Skeletal muscle satellite cell (primary cell): Measurements from ENCODE around the gene TNFAIP1.

Experiments used
- H3K27me3 ChIP-seq: 2 replicates; pipeline ENCODE4 v1.7.0; 2013; ENCODE audit warnings: low read length; ENCODE audit not compliant: control insufficient read depth, insufficient read depth
- H3K36me3 ChIP-seq: 2 replicates; pipeline ENCODE4 v1.7.0; 2013; ENCODE audit warnings: mild to moderate bottlenecking, control low read depth, low read length; ENCODE audit not compliant: insufficient read depth
- H3K4me1 ChIP-seq: 2 replicates; pipeline ENCODE4 v1.7.0; 2013; ENCODE audit warnings: low read length; ENCODE audit not compliant: control insufficient read depth, insufficient read depth
- H3K4me2 ChIP-seq: 2 replicates; pipeline ENCODE4 v1.7.0; 2013; ENCODE audit warnings: mild to moderate bottlenecking, low read length
- H3K4me3 ChIP-seq: 2 replicates; pipeline ENCODE4 v1.7.0; 2013; ENCODE audit warnings: low read length
- H3K9ac ChIP-seq: 2 replicates; pipeline ENCODE4 v1.7.0; 2013; ENCODE audit warnings: mild to moderate bottlenecking, low read depth, low read length, moderate library complexity
- H3K9me3 ChIP-seq: replicated peaks from 2 replicates; pipeline ENCODE4 v1.7.0; 2013; ENCODE audit warnings: mild to moderate bottlenecking, control low read depth, low read length

TNFAIP1 gene

GRCh38 chr17:28315846-28316705 is 19.5 kb upstream of the TNFAIP1 start:
- peaks cover 21% of the 10 kb centered on the region for H3K4me1 ChIP-seq
- no peak overlapping the region for H3K9ac ChIP-seq
- no peaks in the 10 kb centered on the region for H3K9me3 ChIP-seq
- H3K4me2 ChIP-seq = no peak overlapping the region
- H3K27me3 ChIP-seq = peaks cover 19% of the 10 kb centered on the region
- H3K4me3 ChIP-seq = no peak overlapping the region
- H3K36me3 ChIP-seq = no peaks in the 10 kb centered on the region

DNA sequence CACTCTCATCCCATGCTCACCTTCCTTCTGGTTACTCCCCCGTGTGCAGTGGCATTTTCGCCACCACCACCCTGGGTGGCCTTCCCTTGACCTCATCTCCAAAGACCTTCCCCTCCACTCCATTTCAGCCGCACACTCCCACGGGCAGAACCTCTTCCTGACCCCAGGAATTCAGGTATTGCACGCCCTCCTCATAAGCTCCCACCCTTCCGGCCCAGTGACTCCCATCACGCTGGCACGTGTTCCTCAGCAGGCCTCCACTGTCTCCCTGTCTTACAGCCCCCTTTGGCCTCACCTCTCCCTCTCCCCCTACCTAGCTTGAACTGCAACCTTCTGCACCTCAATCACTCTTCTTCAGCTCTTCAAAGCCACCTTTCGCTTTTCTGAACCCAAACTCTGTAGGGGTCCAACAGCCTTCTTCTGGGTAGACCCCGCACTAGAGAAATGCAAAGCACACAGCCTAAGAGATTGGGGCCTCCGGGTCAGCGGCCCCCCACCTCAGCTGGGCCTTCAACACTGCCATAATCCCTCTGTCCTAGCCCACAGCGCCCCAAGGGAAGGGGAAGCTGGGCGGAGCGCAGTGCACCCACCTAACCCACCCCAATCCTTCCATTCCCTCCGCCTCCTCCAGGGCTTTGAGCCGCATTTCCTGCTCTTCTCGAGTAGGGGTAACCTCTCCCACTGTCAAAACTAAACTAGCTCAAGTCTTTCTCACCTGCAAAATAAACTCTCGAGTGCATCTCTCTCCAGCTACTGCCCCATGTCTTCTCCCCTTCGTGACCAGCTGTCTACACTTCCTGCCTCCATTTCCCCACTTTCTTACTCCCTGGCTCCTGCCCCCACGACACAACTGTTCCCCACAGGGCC is 18.2 kb upstream of the TNFAIP1 start:
- Histone ChIP-seq H3K9ac (no peak overlapping the region), H3K4me3 (no peak overlapping the region), H3K4me1 (peaks cover 21% of the 10 kb centered on the region), H3K27me3 (peaks cover 16% of the 10 kb centered on the region), H3K9me3 (no peaks in the 10 kb centered on the region), H3K4me2 (no peak overlapping the region), H3K36me3 (no peaks in the 10 kb centered on the region)

DNA sequence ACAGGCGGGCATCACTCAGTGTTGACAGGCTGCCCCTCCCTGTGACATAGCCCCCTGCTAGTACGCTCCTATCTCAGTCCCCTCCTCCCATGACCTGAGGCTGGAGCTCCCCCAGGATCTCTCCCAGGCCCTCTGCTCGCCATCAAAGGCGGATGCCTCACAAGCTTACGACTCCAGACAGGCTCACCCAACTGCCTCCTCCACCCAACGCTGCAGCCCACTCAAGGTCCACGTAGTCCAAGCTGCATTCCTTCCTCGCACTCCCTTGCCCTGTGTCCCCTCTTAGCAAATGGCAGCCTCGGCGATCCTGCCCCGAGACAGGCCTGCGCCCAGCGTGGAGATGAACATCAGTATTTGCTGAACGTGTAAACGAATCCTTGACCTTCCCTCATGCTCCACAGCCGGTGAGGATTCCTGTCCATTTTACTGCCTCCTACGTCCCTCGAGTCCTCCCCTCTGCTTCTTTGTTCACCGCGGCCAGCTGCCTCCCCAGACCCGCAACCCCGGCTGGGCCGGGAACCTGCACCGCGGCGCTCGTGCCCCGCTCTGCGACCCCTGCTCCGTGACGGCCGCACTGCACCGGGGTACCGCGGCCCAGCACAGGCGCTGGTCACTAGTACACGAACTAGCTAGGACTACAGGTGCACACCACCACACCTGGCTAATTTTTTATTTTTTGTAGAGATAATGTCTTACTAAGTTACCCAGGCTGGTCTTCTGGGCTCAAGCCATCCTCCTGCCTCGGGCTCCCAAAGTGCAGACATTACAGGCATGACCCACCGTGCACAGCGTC is 17.4 kb upstream of the TNFAIP1 start:
- H3K4me3 ChIP-seq = peak overlapping the region; percentile 80
- peak overlapping the region; percentile 94 for H3K4me2 ChIP-seq
- H3K36me3 ChIP-seq = no peaks in the 10 kb centered on the region
- H3K9me3 ChIP-seq = no peaks in the 10 kb centered on the region
- peaks cover 21% of the 10 kb centered on the region for H3K4me1 ChIP-seq
- peak overlapping the region; percentile 33 for H3K9ac ChIP-seq
- H3K27me3 ChIP-seq = peaks cover 8% of the 10 kb centered on the region

- H3K36me3 ChIP-seq = no peaks in the 10 kb centered on the region
- H3K4me2 ChIP-seq = peak within 1 kb of the TSS; percentile 94
- H3K9me3 ChIP-seq = no peaks in the 10 kb centered on the region
- H3K4me3 ChIP-seq = peak within 1 kb of the TSS; percentile 80
- peak within 1 kb of the TSS; percentile 80 for H3K9ac ChIP-seq
- H3K4me1 ChIP-seq = peaks cover 21% of the 10 kb centered on the region
- H3K27me3 ChIP-seq = peaks cover 2% of the 10 kb centered on the region
Measured at GRCh38 chr17:28318759-28319597, 16.6 kb upstream of the TNFAIP1 start, which contains the start of gene TMEM97. TSS of gene TMEM97 (plus strand) at chr17:28319200. CDS start at chr17:28319240, 40 bp downstream.

DNA sequence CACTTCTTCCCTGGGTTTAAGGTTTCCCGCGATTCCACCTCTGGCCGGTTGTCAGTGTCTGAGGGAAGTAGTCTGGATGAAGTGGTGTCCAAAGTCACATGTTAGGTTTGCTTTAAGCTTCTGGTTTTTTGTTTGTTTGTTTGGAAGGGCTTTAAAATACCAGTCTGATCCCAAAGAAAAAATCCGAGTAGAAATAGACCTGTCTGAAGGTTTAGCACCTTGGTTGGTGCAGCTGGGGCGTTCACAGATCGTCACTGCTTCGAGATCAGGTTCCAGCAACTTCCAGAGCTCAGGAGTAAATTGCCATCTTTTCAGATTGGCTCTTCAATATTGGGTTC is 16.0 kb upstream of the TNFAIP1 start:
- peaks cover 21% of the 10 kb centered on the region for H3K4me1 ChIP-seq
- peak overlapping the region; percentile 80 for H3K4me3 ChIP-seq

DNA sequence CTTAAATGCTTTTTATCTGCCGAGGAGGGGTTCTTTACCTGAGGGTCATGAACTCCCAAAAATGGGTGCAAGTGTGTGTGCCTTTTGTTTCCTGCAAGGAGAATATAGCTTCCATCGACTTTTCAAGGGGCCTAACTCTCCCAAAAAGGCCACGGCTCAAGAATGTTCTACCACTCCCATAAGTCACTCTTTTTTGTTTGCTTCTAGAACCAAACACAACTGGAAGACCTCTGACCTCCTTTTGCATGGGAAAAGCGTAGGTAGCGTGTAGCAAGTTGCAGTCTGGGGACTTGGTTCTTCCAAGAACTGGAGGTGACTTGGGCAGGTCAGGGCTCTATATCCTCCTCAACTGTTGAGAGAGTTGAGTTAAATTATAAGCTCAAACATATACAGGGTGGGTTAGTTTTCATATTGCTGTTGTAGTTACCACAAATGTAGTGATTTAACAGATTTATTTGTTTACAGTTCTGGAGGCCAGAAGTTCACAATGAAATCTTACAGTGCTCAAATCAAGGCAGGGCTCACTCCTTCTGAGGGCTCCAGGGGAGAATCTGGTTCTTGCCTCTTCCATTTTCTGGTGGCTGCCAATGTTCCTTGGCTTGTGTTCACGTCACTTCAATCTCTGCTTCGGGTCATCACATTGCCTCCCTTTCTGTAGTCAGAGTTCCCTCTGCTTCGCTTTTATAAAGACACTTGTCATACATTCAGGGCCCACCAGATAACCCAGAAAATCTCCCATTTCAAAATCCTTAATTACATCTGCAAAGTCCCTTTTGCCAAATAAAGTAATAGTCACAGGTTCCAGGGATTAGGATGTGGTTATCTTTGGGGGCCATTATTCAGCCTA is 15.1 kb upstream of the TNFAIP1 start:
- no peak overlapping the region for H3K9ac ChIP-seq
- H3K4me2 ChIP-seq = peak overlapping the region; percentile 94
- no peaks in the 10 kb centered on the region for H3K27me3 ChIP-seq
- no peaks in the 10 kb centered on the region for H3K36me3 ChIP-seq
- no peaks in the 10 kb centered on the region for H3K9me3 ChIP-seq
- H3K4me1 ChIP-seq = peaks cover 21% of the 10 kb centered on the region
- peak overlapping the region; percentile 80 for H3K4me3 ChIP-seq

More for the DNA sequence above, 16.0 kb upstream of the TNFAIP1 start:
- Histone ChIP-seq H3K9me3 (no peaks in the 10 kb centered on the region), H3K36me3 (no peaks in the 10 kb centered on the region), H3K27me3 (no peaks in the 10 kb centered on the region), H3K4me2 (peak overlapping the region; percentile 94), H3K9ac (peak overlapping the region; percentile 80)

DNA sequence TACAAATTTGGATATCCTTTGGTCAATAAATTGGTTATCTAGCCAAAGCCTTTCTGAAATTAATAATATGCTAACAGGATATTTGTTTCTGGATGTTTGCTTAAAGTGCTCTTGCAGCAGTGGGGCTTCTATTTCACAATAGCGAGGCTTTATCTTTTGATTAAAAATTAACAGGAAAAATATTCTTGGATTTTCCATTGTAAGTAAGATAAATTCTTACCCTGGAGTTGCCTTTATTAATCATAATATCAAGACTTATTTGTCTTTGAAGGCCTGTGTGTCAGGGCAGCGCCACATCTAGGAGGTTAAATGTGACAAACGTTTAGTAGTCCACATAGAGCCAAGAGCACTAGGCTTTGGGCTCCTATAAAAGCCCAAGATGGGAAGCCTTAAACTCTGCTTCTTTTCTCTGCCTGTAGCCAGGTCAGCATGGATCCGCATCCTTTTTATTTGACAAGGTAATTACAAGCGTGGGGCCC is 11.3 kb upstream of the TNFAIP1 start:
- Histone ChIP-seq H3K27me3 (no peaks in the 10 kb centered on the region), H3K4me3 (no peak overlapping the region), H3K9me3 (no peaks in the 10 kb centered on the region), H3K9ac (no peak overlapping the region), H3K4me2 (no peak overlapping the region), H3K36me3 (peaks cover 22% of the 10 kb centered on the region), H3K4me1 (peaks cover 10% of the 10 kb centered on the region)

DNA sequence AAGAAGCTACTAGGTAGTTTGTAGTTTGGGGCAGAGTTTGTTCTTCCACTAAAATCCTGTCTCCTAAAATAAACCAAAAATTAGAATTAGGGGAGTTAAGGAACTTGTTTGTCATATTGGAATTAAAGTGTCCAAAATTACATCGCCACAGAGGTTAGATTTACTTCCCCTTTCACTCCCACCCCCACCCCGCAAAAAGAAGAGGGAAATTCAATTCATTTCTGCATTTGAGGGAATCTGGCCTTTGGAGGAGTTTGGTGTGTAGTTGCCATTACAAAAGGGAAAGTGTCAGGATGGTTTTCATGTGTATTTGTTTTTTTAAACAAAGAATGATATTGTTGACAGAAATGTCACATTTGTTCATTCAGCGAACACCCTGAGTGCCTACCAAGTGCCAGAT is 10.8 kb upstream of the TNFAIP1 start:
- Histone ChIP-seq H3K4me1 (peaks cover 6% of the 10 kb centered on the region), H3K4me2 (no peak overlapping the region), H3K9ac (no peak overlapping the region), H3K36me3 (peaks cover 24% of the 10 kb centered on the region), H3K4me3 (no peak overlapping the region), H3K27me3 (no peaks in the 10 kb centered on the region), H3K9me3 (no peaks in the 10 kb centered on the region)

GRCh38 chr17:28325211-28325610 is 10.3 kb upstream of the TNFAIP1 start:
- Histone ChIP-seq H3K4me1 (peaks cover 2% of the 10 kb centered on the region), H3K4me3 (no peak overlapping the region), H3K36me3 (peaks cover 24% of the 10 kb centered on the region), H3K9ac (no peak overlapping the region), H3K4me2 (no peak overlapping the region), H3K9me3 (no peaks in the 10 kb centered on the region), H3K27me3 (no peaks in the 10 kb centered on the region)

- Histone ChIP-seq H3K9ac (no peak overlapping the region), H3K9me3 (no peaks in the 10 kb centered on the region), H3K36me3 (peaks cover 26% of the 10 kb centered on the region), H3K4me1 (no peaks in the 10 kb centered on the region), H3K4me2 (no peak overlapping the region), H3K4me3 (no peak overlapping the region), H3K27me3 (no peaks in the 10 kb centered on the region)
Measured at GRCh38 chr17:28326114-28326513, 9.4 kb upstream of the TNFAIP1 start.
